Spleen (tissue), 11 donors: ENCODE data around the gene PANX1. TPM values are rescaled to one million over a fixed set of nuclear protein-coding genes. Genes with fewer than 3 reads are reported as not detected.

Experiments
- DNase-seq: peaks from one replicate; pipeline ENCODE4 v3.0.0-alpha.2; 2020
- H3K27ac ChIP-seq, 8 donors: fragments of 200-600 bp; sonication (generic) in 7 of 8; 1 replicate in 4 of 8; 2 replicates in 4 of 8; pipeline versions ENCODE4 v1.5.0 to v1.8.0; 2016 to 2021; ENCODE audit warnings: inconsistent platforms in 4 of 8, mild to moderate bottlenecking in 4 of 8, moderate library complexity in 1 of 8
- H3K27me3 ChIP-seq, 7 donors: fragments of 200-600 bp; sonication (generic) in 6 of 7; replicated peaks in 1 of 7; 1 replicate in 4 of 7; 2 replicates in 3 of 7; pipeline versions ENCODE4 v1.5.0 to v1.8.0; 2016 to 2021; ENCODE audit warnings: inconsistent platforms in 3 of 7, mild to moderate bottlenecking in 1 of 7
- H3K36me3 ChIP-seq, 6 donors: fragments of 200-600 bp; sonication (generic) in 5 of 6; 1 replicate in 4 of 6; 2 replicates in 2 of 6; pipeline versions ENCODE4 v1.5.0 to v1.8.0; 2016 to 2021; ENCODE audit warnings: inconsistent platforms in 2 of 6
- H3K4me1 ChIP-seq, 6 donors: fragments of 200-600 bp; sonication (generic) in 5 of 6; 1 replicate in 3 of 6; 2 replicates in 3 of 6; pipeline versions ENCODE4 v1.5.0 to v1.8.0; 2016 to 2021; ENCODE audit warnings: inconsistent platforms in 3 of 6
- H3K4me3 ChIP-seq, 8 donors: fragments of 200-600 bp; sonication (generic) in 7 of 8; 1 replicate in 4 of 8; 2 replicates in 4 of 8; pipeline versions ENCODE4 v1.5.0 to v1.8.0; 2016 to 2021; ENCODE audit warnings: inconsistent platforms in 4 of 8, mild to moderate bottlenecking in 4 of 8, moderate library complexity in 2 of 8
- H3K9me3 ChIP-seq, 8 donors: fragments of 200-600 bp; sonication (generic) in 7 of 8; 1 replicate in 4 of 8; 2 replicates in 4 of 8; pipeline versions ENCODE4 v1.5.0 to v1.8.0; 2016 to 2021; ENCODE audit warnings: inconsistent platforms in 4 of 8
- CTCF ChIP-seq, 11 experiments: fragments of 200-600 bp in 7 of 11; fragments of 450-650 bp in 4 of 11; sonication (generic) in 4 of 11; IDR thresholded peaks in 8 of 11; conservative IDR thresholded peaks in 3 of 11; 1 replicate in 7 of 11; 2 replicates in 4 of 11; pipeline versions ENCODE4 v1.4.0 to v1.8.0; 2016 to 2021; ENCODE audit warnings: antibody characterized with exemption in 11 of 11, inconsistent platforms in 4 of 11, mild to moderate bottlenecking in 1 of 11
- POLR2A ChIP-seq, 3 donors: fragments of 450-650 bp; IDR thresholded peaks; one replicate each; pipeline ENCODE4 v1.5.1; 2017; ENCODE audit warnings: antibody characterized with exemption in 3 of 3, mild to moderate bottlenecking in 1 of 3
- POLR2AphosphoS5 ChIP-seq, 3 donors: sonication (generic); formaldehyde crosslinking; IDR thresholded peaks; one replicate each; pipeline ENCODE4 v1.5.1; 2017; ENCODE audit warnings: antibody characterized with exemption in 3 of 3
- WGBS, 5 donors: extraction: QIAGEN DNeasy Blood & Tissue Kit in 3 of 5; methylation state at CpG; one replicate each; pipeline versions ENCODE4 v1.1.5 to v1.1.7; 2013 to 2018; 5-methylcytosine and 5-hydroxymethylcytosine counted together
- intact Hi-C: fragments of 100-400 bp; cut with DNase I; formaldehyde crosslinking; loops from one replicate; pipeline ENCODE4 v1.15.0; 2023; ENCODE audit warnings: low total_unique reads
- polyA plus RNA-seq, 3 donors: library from polyadenylated mRNA; stranded (reverse); fragments of 200-250 nt; gene quantifications; one replicate each; pipeline ENCODE4 v1.2.1, GENCODE V29; 2013
- total RNA-seq, 7 donors: library from RNA; depleted of rRNA in 3 of 7; stranded (reverse); fragments of >200 nt in 3 of 7; fragmentation: NEBNext Ultra II Directional in 4 of 7; extraction: Animal tissue kit (Norgen Biotek cat#: 25700) in 4 of 7; gene quantifications; one replicate each; pipeline versions ENCODE4 v1.1.0 to v1.2.1, GENCODE V29; 2016 to 2021
- donor health status: healthy with polysubstance abuse.
- donor health status: DM: no; HTN: no; CAD: no; lungs with moderate emphysema.
- donor health status: DM: no; HTN: no; CAD: no.
- donor health status: Bipolar disorder and iron deficiency.
- donor health status: healthy.
- donor health status: DM: no; HTN: no; CAD: no.
- donor health status: DM: yes; HTN: yes; CAD: no.

PANX1 gene
- total and polyA plus RNA-seq, 10 donors: 1.6 to 15.1 (median 11.5) TPM

- TF ChIP-seq POLR2AphosphoS5 (IDR thresholded peaks at IDR 0.05) (no peak), POLR2A (IDR thresholded peaks at IDR 0.05) (no peak), CTCF (IDR thresholded peaks at IDR 0.05 in 8 of 11, conservative IDR thresholded peaks at IDR 0.05 in 3 of 11) (peak in 8 of 11 experiments; percentile 24 to 57 (median 47))
- Histone ChIP-seq H3K36me3 (peaks cover 0 to 14% (median 0%) of the 10 kb centered on the region in 6 donors), H3K4me3 (no peak overlapping the region), H3K4me1 (peaks cover 0 to 4% (median 0%) of the 10 kb centered on the region in 6 donors), H3K27ac (no peak overlapping the region), H3K9me3 (peaks cover 0 to 1% (median 0%) of the 10 kb centered on the region in 8 donors), H3K27me3 (no peaks in the 10 kb centered on the region)
- 62 to 83% (median 71%) methylated on average over 8 of the region's 8 CpGs for WGBS, 5 donors
- DNase-seq: no peak
- intact Hi-C loops: no loop called here
These were observed 43.2 kb downstream of the PANX1 start for GRCh38 chr11:94171693-94172440.

GRCh38 chr11:94175535-94175934 lies 46.9 kb downstream of the PANX1 start:
- no peak for DNase-seq
- no peak overlapping the region for H3K4me3 ChIP-seq
- no peaks in the 10 kb centered on the region for H3K9me3 ChIP-seq
- peaks cover 0 to 35% (median 22%) of the 10 kb centered on the region in 6 donors for H3K36me3 ChIP-seq
- no peaks in the 10 kb centered on the region for H3K27me3 ChIP-seq
- H3K4me1 ChIP-seq: peaks cover 0 to 4% (median 0%) of the 10 kb centered on the region in 6 donors
- no peak for TF ChIP-seq POLR2A (IDR thresholded peaks at IDR 0.05)
- no peak for TF ChIP-seq CTCF (IDR thresholded peaks at IDR 0.05 in 8 of 11, conservative IDR thresholded peaks at IDR 0.05 in 3 of 11)
- TF ChIP-seq POLR2AphosphoS5 (IDR thresholded peaks at IDR 0.05): no peak
- WGBS, 5 donors: 67 to 89% (median 84%) methylated on average over 2 of the region's 2 CpGs
- intact Hi-C loops: no loop called here
- H3K27ac ChIP-seq: no peak overlapping the region

GRCh38 chr11:94178331-94178730 lies 49.7 kb downstream of the PANX1 start:
- no peak for TF ChIP-seq CTCF (IDR thresholded peaks at IDR 0.05 in 8 of 11, conservative IDR thresholded peaks at IDR 0.05 in 3 of 11)
- TF ChIP-seq POLR2A (IDR thresholded peaks at IDR 0.05): no peak
- no peak for TF ChIP-seq POLR2AphosphoS5 (IDR thresholded peaks at IDR 0.05)
- 94 to 98% (median 96%) methylated on average over 11 of the region's 11 CpGs for WGBS, 5 donors
- no peaks in the 10 kb centered on the region for H3K27me3 ChIP-seq
- H3K27ac ChIP-seq: no peak overlapping the region
- H3K4me3 ChIP-seq: no peak overlapping the region
- no peak for DNase-seq
- H3K36me3 ChIP-seq: peaks cover 0 to 50% (median 28%) of the 10 kb centered on the region in 6 donors
- H3K4me1 ChIP-seq: peaks cover 0 to 7% (median under 1%) of the 10 kb centered on the region in 6 donors
- intact Hi-C loops: no loop called here
- H3K9me3 ChIP-seq: no peaks in the 10 kb centered on the region

GRCh38 chr11:94179696-94180095 lies 51.1 kb downstream of the PANX1 start:
- Histone ChIP-seq H3K9me3 (no peaks in the 10 kb centered on the region), H3K27me3 (no peaks in the 10 kb centered on the region), H3K4me1 (peaks cover 0 to 17% (median 12%) of the 10 kb centered on the region in 6 donors), H3K27ac (no peak overlapping the region), H3K4me3 (no peak overlapping the region), H3K36me3 (peaks cover 0 to 50% (median 28%) of the 10 kb centered on the region in 6 donors)
- no peak for DNase-seq
- whole genome bisulfite sequencing, 5 donors: 89 to 94% (median 92%) methylated on average over 12 of the region's 12 CpGs
- intact Hi-C loops: no loop called here
- TF ChIP-seq POLR2AphosphoS5 (IDR thresholded peaks at IDR 0.05) (no peak), CTCF (IDR thresholded peaks at IDR 0.05 in 8 of 11, conservative IDR thresholded peaks at IDR 0.05 in 3 of 11) (no peak), POLR2A (IDR thresholded peaks at IDR 0.05) (no peak)
